ENCODE data around the gene CAMK1D. TPM values are rescaled to one million over a fixed set of nuclear protein-coding genes. Genes with fewer than 3 reads are reported as not detected.

CAMK1D gene
- total and polyA plus RNA-seq, 2 of the 4 experiments (the other 2 are of a cell fraction), result 5.0 to 5.3 TPM

DNA sequence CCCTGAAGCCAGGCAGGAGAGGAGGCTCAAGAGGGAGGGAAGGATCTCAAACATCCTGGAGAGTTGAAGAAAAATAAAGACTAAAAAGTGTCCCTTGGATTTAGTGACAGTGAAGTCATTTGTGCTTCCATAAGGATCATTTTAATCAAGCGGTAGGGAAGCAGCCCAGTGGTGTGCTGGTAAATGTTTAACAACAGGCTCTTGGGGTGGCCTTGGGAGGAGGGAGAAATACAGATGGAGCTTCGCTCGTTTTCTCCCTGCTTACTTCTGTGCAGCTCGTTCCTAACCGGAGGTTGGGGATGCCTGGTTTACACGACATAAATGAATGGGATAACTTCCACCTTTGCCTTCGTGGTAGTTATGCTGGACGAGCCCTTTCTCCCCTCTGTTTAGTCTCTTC is 140.0 kb downstream of the CAMK1D start:
- no peaks in the 10 kb centered on the region for H3K9me1 ChIP-seq (ENCODE audit: insufficient read depth, low read length)
- H3K56ac ChIP-seq (ENCODE audit: extremely low read depth, insufficient read depth, low read length), result no peak overlapping the region
- H3K23ac ChIP-seq (ENCODE audit: low read depth, low read length), result no peak overlapping the region
- H2BK15ac ChIP-seq (ENCODE audit: low read depth, low read length), result no peak overlapping the region
- POLR2A ChIA-PET (ENCODE audit: unreplicated experiment), result no interaction called here
- no peak overlapping the region for H2AK5ac ChIP-seq (ENCODE audit: low read depth, low read length)
- H3K27me3 ChIP-seq (ENCODE audit: control insufficient read depth, insufficient read depth, low read length), result peaks cover 4% of the 10 kb centered on the region; the same call in 1 of the 2 replicates
- no peak overlapping the region for H2BK120ac ChIP-seq (ENCODE audit: low read depth, low read length)
- H4K8ac ChIP-seq (ENCODE audit: low read depth in 2 of 2, low read length in 2 of 2), result no peak overlapping the region
- H3K4me3 ChIP-seq (ENCODE audit: insufficient read depth, low read depth, low read length), result no peak overlapping the region
- no peak overlapping the region for H3K4ac ChIP-seq (ENCODE audit: low read depth, low read length)
- H3K36me3 ChIP-seq (ENCODE audit: control insufficient read depth, insufficient read depth, low read length), result no peaks in the 10 kb centered on the region
- no peaks in the 10 kb centered on the region for H3K4me1 ChIP-seq (ENCODE audit: control insufficient read depth, insufficient read depth, low read length)
- in situ Hi-C loops (cut with MboI; ENCODE audit: low sequenced_read_pairs) (no loop called here), dilution Hi-C loops (cut with HindIII; ENCODE audit: low sequenced_read_pairs, unreplicated experiment) (no loop called here), intact Hi-C loops (cut with micrococcal nuclease) (no loop called here)
- H4K20me1 ChIP-seq (ENCODE audit: insufficient read depth, low read length), result no peaks in the 10 kb centered on the region
- no peak overlapping the region for H2AFZ ChIP-seq (replicated peaks; ENCODE audit: low read length, poor library complexity)
- CTCF ChIA-PET, result interaction anchor here (0.6 kb wide), 1 partner anchor 27 kb away, joined by 3 read pairs; no protein-coding TSS in a partner anchor
- H3K9ac ChIP-seq (ENCODE audit: low read depth, low read length), result no peak overlapping the region
- no TSS peak for BruUV-seq (replicated peaks)
- H2AK9ac ChIP-seq (replicated peaks; ENCODE audit: low read depth, low read length, poor library complexity), result no peak overlapping the region
- DNase-seq (no peak), ATAC-seq (ENCODE audit: low read depth) (no peak)
- WGBS, 2 experiments (ENCODE audit: extremely low coverage in 2 of 2, insufficient read length in 1 of 2), result 100% methylated on average over 1 of the region's 8 CpGs; no CpG with 5 or more reads in 1 of the 2 experiments
- H3K9me3 ChIP-seq (ENCODE audit: control insufficient read depth, insufficient read depth, low read length), result no peaks in the 10 kb centered on the region
- no peak overlapping the region for H3K4me2 ChIP-seq (ENCODE audit: low read depth, low read length)
- no peak overlapping the region for H3K18ac ChIP-seq (ENCODE audit: low read depth, low read length)
- H4K5ac ChIP-seq (ENCODE audit: low read depth, low read length), result no peak overlapping the region
- no peaks in the 10 kb centered on the region for H3K79me1 ChIP-seq (ENCODE audit: low read depth in 1 of 2, low read length in 2 of 2)
- H3K14ac ChIP-seq (replicated peaks; ENCODE audit: low read depth, low read length), result no peak overlapping the region
- TF ChIP-seq POLR2A (IDR thresholded peaks at IDR 0.05; ENCODE audit: low read depth, low read length) (no peak), FOS (IDR thresholded peaks at IDR 0.05; ENCODE audit: low read depth, low read length) (no peak), RAD21 (IDR thresholded peaks at IDR 0.05; ENCODE audit: low read length) (no peak), RCOR1 (IDR thresholded peaks at IDR 0.05; ENCODE audit: insufficient replicate concordance, low read length) (no peak), CHD1 (IDR thresholded peaks at IDR 0.05; ENCODE audit: low read depth, low read length) (no peak), RFX5 (IDR thresholded peaks at IDR 0.05; ENCODE audit: low read depth, low read length) (no peak), MAFK (IDR thresholded peaks at IDR 0.05; ENCODE audit: low read depth, low read length) (no peak), NFE2L2 (IDR thresholded peaks at IDR 0.05; ENCODE audit: low read depth, low read length) (no peak), MAZ (IDR thresholded peaks at IDR 0.05; ENCODE audit: borderline replicate concordance, low read depth, low read length) (no peak), SMC3 (IDR thresholded peaks at IDR 0.05; ENCODE audit: low read depth, low read length) (no peak), CEBPB (IDR thresholded peaks at IDR 0.05; ENCODE audit: low read depth, low read length) (no peak), BHLHE40 (IDR thresholded peaks at IDR 0.05; ENCODE audit: low read depth, low read length) (no peak), MXI1 (IDR thresholded peaks at IDR 0.05; ENCODE audit: borderline replicate concordance, low read depth, low read length) (no peak)
- TF ChIP-seq, protein P1, sequence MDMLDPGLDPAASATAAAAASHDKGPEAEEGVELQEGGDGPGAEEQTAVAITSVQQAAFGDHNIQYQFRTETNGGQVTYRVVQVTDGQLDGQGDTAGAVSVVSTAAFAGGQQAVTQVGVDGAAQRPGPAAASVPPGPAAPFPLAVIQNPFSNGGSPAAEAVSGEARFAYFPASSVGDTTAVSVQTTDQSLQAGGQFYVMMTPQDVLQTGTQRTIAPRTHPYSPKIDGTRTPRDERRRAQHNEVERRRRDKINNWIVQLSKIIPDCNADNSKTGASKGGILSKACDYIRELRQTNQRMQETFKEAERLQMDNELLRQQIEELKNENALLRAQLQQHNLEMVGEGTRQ (IDR thresholded peaks at IDR 0.05; ENCODE audit: low read depth, low read length), result no peak
- TF ChIP-seq, protein P2, sequence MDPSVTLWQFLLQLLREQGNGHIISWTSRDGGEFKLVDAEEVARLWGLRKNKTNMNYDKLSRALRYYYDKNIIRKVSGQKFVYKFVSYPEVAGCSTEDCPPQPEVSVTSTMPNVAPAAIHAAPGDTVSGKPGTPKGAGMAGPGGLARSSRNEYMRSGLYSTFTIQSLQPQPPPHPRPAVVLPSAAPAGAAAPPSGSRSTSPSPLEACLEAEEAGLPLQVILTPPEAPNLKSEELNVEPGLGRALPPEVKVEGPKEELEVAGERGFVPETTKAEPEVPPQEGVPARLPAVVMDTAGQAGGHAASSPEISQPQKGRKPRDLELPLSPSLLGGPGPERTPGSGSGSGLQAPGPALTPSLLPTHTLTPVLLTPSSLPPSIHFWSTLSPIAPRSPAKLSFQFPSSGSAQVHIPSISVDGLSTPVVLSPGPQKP (IDR thresholded peaks at IDR 0.05; ENCODE audit: borderline replicate concordance, low read depth, low read length), result no peak
- TF ChIP-seq, protein P3, sequence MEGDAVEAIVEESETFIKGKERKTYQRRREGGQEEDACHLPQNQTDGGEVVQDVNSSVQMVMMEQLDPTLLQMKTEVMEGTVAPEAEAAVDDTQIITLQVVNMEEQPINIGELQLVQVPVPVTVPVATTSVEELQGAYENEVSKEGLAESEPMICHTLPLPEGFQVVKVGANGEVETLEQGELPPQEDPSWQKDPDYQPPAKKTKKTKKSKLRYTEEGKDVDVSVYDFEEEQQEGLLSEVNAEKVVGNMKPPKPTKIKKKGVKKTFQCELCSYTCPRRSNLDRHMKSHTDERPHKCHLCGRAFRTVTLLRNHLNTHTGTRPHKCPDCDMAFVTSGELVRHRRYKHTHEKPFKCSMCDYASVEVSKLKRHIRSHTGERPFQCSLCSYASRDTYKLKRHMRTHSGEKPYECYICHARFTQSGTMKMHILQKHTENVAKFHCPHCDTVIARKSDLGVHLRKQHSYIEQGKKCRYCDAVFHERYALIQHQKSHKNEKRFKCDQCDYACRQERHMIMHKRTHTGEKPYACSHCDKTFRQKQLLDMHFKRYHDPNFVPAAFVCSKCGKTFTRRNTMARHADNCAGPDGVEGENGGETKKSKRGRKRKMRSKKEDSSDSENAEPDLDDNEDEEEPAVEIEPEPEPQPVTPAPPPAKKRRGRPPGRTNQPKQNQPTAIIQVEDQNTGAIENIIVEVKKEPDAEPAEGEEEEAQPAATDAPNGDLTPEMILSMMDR (conservative IDR thresholded peaks at IDR 0.05; ENCODE audit: low read depth, low read length), result no peak
- no peak overlapping the region for H2BK20ac ChIP-seq (ENCODE audit: low read depth, low read length)
- H3K27ac ChIP-seq (ENCODE audit: insufficient read depth, low read length), result no peak overlapping the region
- H4K91ac ChIP-seq (ENCODE audit: insufficient read depth, low read depth, low read length), result no peak overlapping the region
- H2BK5ac ChIP-seq (ENCODE audit: low read depth, low read length, poor library complexity, severe bottlenecking), result no peak overlapping the region

Data from IMR-90 (cell line).